H1 (cell line): Measurements from ENCODE around the gene TSC22D1. TPM values are rescaled to one million over a fixed set of nuclear protein-coding genes. Genes with fewer than 3 reads are reported as not detected.

Experiments
- CTCF ChIA-PET: fragments of 300-600 bp; sonication (Branson Sonifier 250); formaldehyde crosslinking; loops from one replicate; lab custom pipeline; 2021; ENCODE audit not compliant: partially characterized antibody; lab: Charles Lee
- POLR2A ChIA-PET: fragments of 300-600 bp; sonication (Branson Sonifier 250); formaldehyde crosslinking; loops from one replicate; lab custom pipeline; 2021; ENCODE audit warnings: inconsistent platforms; ENCODE audit not compliant: partially characterized antibody; lab: Charles Lee
- DNase-seq, 2 experiments: peaks; one replicate each; pipeline versions ENCODE4 v3.0.0 to v3.0.0-alpha.2; 2010 to 2022; ENCODE audit warnings: low spot score in 2 of 2, low read depth in 1 of 2, mixed read lengths in 1 of 2
- FAIRE-seq: peaks from 2 replicates; lab custom pipeline; 2011; peaks lifted over from hg19 to GRCh38; lab: Jason Lieb, UNC
- H2AFZ ChIP-seq: 2 replicates; pipeline ENCODE4 v1.8.1; 2012; ENCODE audit warnings: low read length, inconsistent platforms
- H2AK5ac ChIP-seq: 2 replicates; pipeline ENCODE4 v1.6.1; 2013; ENCODE audit warnings: low read depth, low read length
- H2BK120ac ChIP-seq: replicated peaks from 2 replicates; pipeline ENCODE3; 2013; ENCODE audit warnings: low read depth, low read length, inconsistent platforms
- H2BK12ac ChIP-seq: 2 replicates; pipeline ENCODE4 v1.6.1; 2013; ENCODE audit warnings: low read depth, low read length
- H2BK15ac ChIP-seq: 2 replicates; pipeline ENCODE4 v1.6.1; 2013; ENCODE audit warnings: low read length
- H2BK20ac ChIP-seq: 2 replicates; pipeline ENCODE4 v1.6.1; 2013; ENCODE audit warnings: low read length
- H2BK5ac ChIP-seq: 2 replicates; pipeline ENCODE4 v1.6.1; 2013; ENCODE audit warnings: low read depth, low read length
- H3K14ac ChIP-seq: 2 replicates; pipeline ENCODE4 v1.6.1; 2013; ENCODE audit warnings: inconsistent platforms; ENCODE audit not compliant: insufficient read length
- H3K18ac ChIP-seq: 2 replicates; pipeline ENCODE4 v1.6.1; 2013; ENCODE audit warnings: low read length; ENCODE audit errors: extremely low read depth
- H3K23ac ChIP-seq: 2 replicates; pipeline ENCODE4 v1.6.1; 2013; ENCODE audit warnings: inconsistent platforms; ENCODE audit not compliant: insufficient read length
- H3K23me2 ChIP-seq: 2 replicates; pipeline ENCODE4 v1.6.1; 2013; ENCODE audit warnings: low read depth, low read length
- H3K27ac ChIP-seq: 2 replicates; pipeline ENCODE4 v1.6.1; 2011; ENCODE audit warnings: low read depth, low read length, inconsistent platforms
- H3K27me3 ChIP-seq, 4 experiments: replicated peaks in 1 of 4; 1 replicate in 1 of 4; 2 replicates in 3 of 4; pipeline versions ENCODE4 v1.6.1 to v1.8.1; 2011 to 2013; ENCODE audit warnings: low read length in 3 of 4, mild to moderate bottlenecking in 3 of 4, inconsistent platforms in 2 of 4, mixed read lengths in 2 of 4, moderate library complexity in 1 of 4; ENCODE audit not compliant: control insufficient read depth in 3 of 4, insufficient read depth in 3 of 4; ENCODE audit errors: extremely low read depth in 1 of 4
- H3K36me3 ChIP-seq, 4 experiments: 2 replicates each; pipeline versions ENCODE4 v1.6.1 to v1.8.1; 2011 to 2013; ENCODE audit warnings: mild to moderate bottlenecking in 4 of 4, low read length in 3 of 4, moderate library complexity in 2 of 4, control low read depth in 1 of 4, inconsistent platforms in 1 of 4; ENCODE audit not compliant: insufficient read depth in 4 of 4, control insufficient read depth in 2 of 4
- H3K4ac ChIP-seq: replicated peaks from 2 replicates; pipeline ENCODE3; 2013; ENCODE audit warnings: low read length, low read depth, mixed read lengths, inconsistent platforms; ENCODE audit not compliant: insufficient read length
- H3K4me1 ChIP-seq, 4 experiments: replicated peaks in 1 of 4; 1 replicate in 1 of 4; 2 replicates in 3 of 4; pipeline versions ENCODE4 v1.6.1 to v1.8.1; 2011 to 2013; ENCODE audit warnings: low read length in 3 of 4, inconsistent platforms in 2 of 4, mixed read lengths in 1 of 4; ENCODE audit not compliant: insufficient read depth in 4 of 4, control insufficient read depth in 3 of 4
- H3K4me2 ChIP-seq, 2 experiments: 2 replicates each; pipeline versions ENCODE4 v1.6.1 to v1.8.1; 2011 to 2013; ENCODE audit warnings: low read depth in 2 of 2, low read length in 2 of 2, control low read depth in 1 of 2, inconsistent platforms in 1 of 2, mild to moderate bottlenecking in 1 of 2; ENCODE audit not compliant: insufficient read depth in 1 of 2
- H3K4me3 ChIP-seq, 4 experiments: fragments of 200-600, 300-600 bp in 1 of 4; sonication (generic), shearing (Covaris generic), sonication (Bioruptor Twin) in 1 of 4; 2 replicates each; pipeline versions ENCODE4 v1.5.1 to v1.8.1; 2011 to 2016; ENCODE audit warnings: low read length in 4 of 4, low read depth in 3 of 4, control low read depth in 2 of 4, inconsistent platforms in 2 of 4, mild to moderate bottlenecking in 2 of 4, mixed read lengths in 1 of 4, moderate library complexity in 1 of 4; ENCODE audit not compliant: insufficient read depth in 2 of 4; ENCODE audit errors: extremely low read depth in 1 of 4
- H3K56ac ChIP-seq: replicated peaks from 2 replicates; pipeline ENCODE3; 2013; ENCODE audit warnings: low read depth, mild to moderate bottlenecking, mixed read lengths, low read length, inconsistent platforms; ENCODE audit not compliant: insufficient read length
- H3K79me1 ChIP-seq: 2 replicates; pipeline ENCODE4 v1.6.1; 2013; ENCODE audit warnings: low read depth, low read length, control low read depth
- H3K79me2 ChIP-seq, 2 experiments: 2 replicates each; pipeline versions ENCODE4 v1.6.1 to v1.8.1; 2012 to 2013; ENCODE audit warnings: low read length in 2 of 2, mild to moderate bottlenecking in 2 of 2, inconsistent platforms in 1 of 2; ENCODE audit not compliant: insufficient read depth in 2 of 2, control insufficient read depth in 1 of 2
- H3K9ac ChIP-seq, 4 experiments: replicated peaks in 1 of 4; 1 replicate in 1 of 4; 2 replicates in 3 of 4; pipeline versions ENCODE4 v1.6.1 to v1.8.1; 2011 to 2013; ENCODE audit warnings: low read depth in 3 of 4, low read length in 3 of 4, control low read depth in 2 of 4, mild to moderate bottlenecking in 2 of 4, moderate library complexity in 2 of 4, inconsistent platforms in 1 of 4; ENCODE audit errors: extremely low read depth in 1 of 4
- H3K9me3 ChIP-seq, 2 experiments: 2 replicates each; pipeline versions ENCODE4 v1.6.1 to v1.8.1; 2012 to 2013; ENCODE audit warnings: mild to moderate bottlenecking in 2 of 2, moderate library complexity in 2 of 2, control low read depth in 1 of 2, inconsistent platforms in 1 of 2, low read depth in 1 of 2, low read length in 1 of 2, mixed read lengths in 1 of 2; ENCODE audit not compliant: insufficient read depth in 2 of 2
- H4K20me1 ChIP-seq, 2 experiments: replicated peaks in 1 of 2; 2 replicates each; pipeline versions ENCODE3 to v1.8.1; 2011 to 2013; ENCODE audit warnings: inconsistent platforms in 2 of 2, low read length in 2 of 2, mild to moderate bottlenecking in 1 of 2; ENCODE audit not compliant: insufficient read depth in 2 of 2, control insufficient read depth in 1 of 2
- H4K5ac ChIP-seq: 2 replicates; pipeline ENCODE4 v1.6.1; 2013; ENCODE audit warnings: low read length, low read depth, mixed read lengths, inconsistent platforms; ENCODE audit not compliant: insufficient read length
- H4K8ac ChIP-seq: 2 replicates; pipeline ENCODE4 v1.8.0; 2013; ENCODE audit warnings: mild to moderate bottlenecking, moderate library complexity, low read length, inconsistent platforms; ENCODE audit not compliant: insufficient read depth; ENCODE audit errors: extremely low read depth
- H4K91ac ChIP-seq: replicated peaks from 2 replicates; pipeline ENCODE3; 2013; ENCODE audit warnings: low read length, mixed read lengths, inconsistent platforms; ENCODE audit not compliant: insufficient read length
- CEBPB ChIP-seq: IDR thresholded peaks from 2 replicates; pipeline ENCODE4 v1.6.1; 2012; ENCODE audit warnings: low read depth, low read length
- CREB1 ChIP-seq: IDR thresholded peaks from 2 replicates; pipeline ENCODE4 v1.6.1; 2012; ENCODE audit warnings: inconsistent platforms
- CTBP2 ChIP-seq: IDR thresholded peaks from 2 replicates; pipeline ENCODE4 v1.7.0; 2011; ENCODE audit warnings: borderline replicate concordance, mild to moderate bottlenecking, moderate library complexity, mixed read lengths, low read length; ENCODE audit not compliant: insufficient read depth, insufficient read length
- EGR1 ChIP-seq: IDR thresholded peaks from 2 replicates; pipeline ENCODE4 v1.6.1; 2011; ENCODE audit warnings: low read depth, low read length, borderline replicate concordance
- FOSL1 ChIP-seq: IDR thresholded peaks from 2 replicates; pipeline ENCODE4 v1.6.1; 2011; ENCODE audit warnings: mild to moderate bottlenecking, low read depth, low read length, moderate library complexity; ENCODE audit not compliant: insufficient read depth
- GABPA ChIP-seq: IDR thresholded peaks from 2 replicates; pipeline ENCODE4 v1.6.1; 2011; ENCODE audit warnings: mild to moderate bottlenecking, low read length, moderate library complexity, borderline replicate concordance; ENCODE audit not compliant: insufficient read depth
- HDAC6 ChIP-seq: IDR thresholded peaks from one replicate; pipeline ENCODE4 v1.7.1; 2012; ENCODE audit warnings: low read depth, mild to moderate bottlenecking, inconsistent platforms, low read length, moderate library complexity
- POLR2A ChIP-seq, 2 experiments: IDR thresholded peaks; 1 replicate in 1 of 2; 2 replicates in 1 of 2; pipeline ENCODE4 v1.6.1; 2011; ENCODE audit warnings: low read depth in 2 of 2, low read length in 2 of 2, mild to moderate bottlenecking in 2 of 2; ENCODE audit errors: control extremely low read depth in 1 of 2
- RNF2 ChIP-seq: fragments of 200-900, 300-1000 bp; sonication (generic); IDR thresholded peaks from 2 replicates; pipeline ENCODE4 v1.7.1; 2016; ENCODE audit warnings: borderline replicate concordance, low read depth, mild to moderate bottlenecking, antibody characterized with exemption, low read length; ENCODE audit not compliant: poor library complexity, severe bottlenecking; ENCODE audit errors: missing control alignments
- SIX5 ChIP-seq: IDR thresholded peaks from 2 replicates; pipeline ENCODE4 v1.6.1; 2011; ENCODE audit warnings: mild to moderate bottlenecking, low read depth, low read length
- SP4 ChIP-seq: IDR thresholded peaks from 2 replicates; pipeline ENCODE4 v1.6.1; 2012; ENCODE audit warnings: low read length, inconsistent platforms
- SRF ChIP-seq: IDR thresholded peaks from 2 replicates; pipeline ENCODE4 v1.6.1; 2011; ENCODE audit warnings: mild to moderate bottlenecking, low read depth, low read length, moderate library complexity
- USF2 ChIP-seq: IDR thresholded peaks from 2 replicates; pipeline ENCODE4 v1.6.1; 2011; ENCODE audit warnings: low read length, improper control_type of control experiment
- WGBS, 2 experiments: shearing (Covaris generic) in 1 of 2; methylation state at CpG; one replicate each; pipeline versions ENCODE4 v1.1.6 to v1.1.7; 2013 to 2015; ENCODE audit warnings: low lambda C conversion rate in 2 of 2, mixed read lengths in 2 of 2, inconsistent platforms in 1 of 2, low coverage in 1 of 2, missing lambda C conversion rate in 1 of 2; ENCODE audit not compliant: insufficient replicate concordance in 2 of 2, insufficient coverage in 1 of 2, insufficient read length in 1 of 2; ENCODE audit errors: extremely low coverage in 1 of 2, missing lambda C conversion rate in 1 of 2; 5-methylcytosine and 5-hydroxymethylcytosine counted together
- polyA plus RNA-seq, 7 experiments: library from polyadenylated mRNA; depleted of rRNA in 3 of 7; stranded (reverse) in 5 of 7; unstranded in 2 of 7; fragments of >200 nt in 5 of 7; fragments of 200-250 nt in 2 of 7; gene quantifications; 1 replicate in 5 of 7; 2 replicates in 1 of 7; 4 replicates in 1 of 7; pipeline versions ENCODE4 v1.2.1 to v1.2.3, GENCODE V29; 2011 to 2013; ENCODE audit warnings: missing spikeins in 2 of 7, mixed read lengths in 2 of 7
- total RNA-seq: library from RNA; stranded (reverse); fragmentation: NEBNext Ultra II Directional; extraction: Animal tissue kit (Norgen Biotek cat#: 25700); gene quantifications from 2 replicates; pipeline ENCODE4 v1.2.1, GENCODE V29; 2021

Gene TSC22D1
- total and polyA plus RNA-seq, 2 of the 8 experiments (the other 6 are each of a cell fraction or from before 2014, with no cell fraction given): 52.6 to 80.9 TPM

GRCh38 chr13:44410328-44410859 lies 165.7 kb downstream of the TSC22D1 start:
- FAIRE-seq: no peak
- CTCF ChIA-PET: interaction anchor here (0.9 to 1.6 kb wide), 3 partner anchors 10 to 28 kb away, joined by 3 to 5 read pairs (median 4); no protein-coding TSS in a partner anchor
- TF ChIP-seq CTBP2: no peak
- no peak for TF ChIP-seq GABPA
- TF ChIP-seq CEBPB: no peak
- no peak for TF ChIP-seq SRF
- TF ChIP-seq POLR2A (IDR thresholded peaks at IDR 0.05; ENCODE audit: control extremely low read depth in 1 of 2, low read depth in 2 of 2, low read length in 2 of 2): no peak
- TF ChIP-seq EGR1: no peak
- TF ChIP-seq USF2: no peak
- no peak for TF ChIP-seq CREB1
- no peak for TF ChIP-seq FOSL1
- no peak for TF ChIP-seq SIX5
- no peak for TF ChIP-seq RNF2
- TF ChIP-seq HDAC6: no peak
- TF ChIP-seq SP4: no peak

More at GRCh38 chr13:44410328-44410859, 165.7 kb downstream of the TSC22D1 start:
- no peak overlapping the region for H2BK5ac ChIP-seq
- H4K8ac ChIP-seq: no peak overlapping the region
- H2BK12ac ChIP-seq: no peak overlapping the region
- H3K4me2 ChIP-seq: no peak overlapping the region
- no peaks in the 10 kb centered on the region for H3K79me2 ChIP-seq
- POLR2A ChIA-PET: interaction anchor here (11.1 kb wide), 1 partner anchor 22 kb away, joined by 125 read pairs; no protein-coding TSS in a partner anchor
- H2BK15ac ChIP-seq: no peak overlapping the region
- H4K91ac ChIP-seq: no peak overlapping the region
- H3K14ac ChIP-seq: no peak overlapping the region
- H4K5ac ChIP-seq: no peak overlapping the region
- H3K4me3 ChIP-seq: no peak overlapping the region
- no peak overlapping the region for H3K4ac ChIP-seq
- peaks cover 8 to 17% (median 13%) of the 10 kb centered on the region in 4 experiments for H3K4me1 ChIP-seq
- 80% methylated on average over 6 of the region's 6 CpGs; no CpG with 5 or more reads in 1 of the 2 experiments for WGBS, 2 experiments
- H2BK20ac ChIP-seq: no peak overlapping the region
- no peaks in the 10 kb centered on the region; the same call in 1 of the 2 replicates for H3K23me2 ChIP-seq
- H2BK120ac ChIP-seq: no peak overlapping the region
- H3K79me1 ChIP-seq: no peaks in the 10 kb centered on the region
- no peak overlapping the region for H2AFZ ChIP-seq
- no peaks in the 10 kb centered on the region; a peak in 1 of 4 replicates for H3K9me3 ChIP-seq
- no peak for DNase-seq
- no peaks in the 10 kb centered on the region for H3K36me3 ChIP-seq
- no peaks in the 10 kb centered on the region for H4K20me1 ChIP-seq
- no peak overlapping the region for H3K18ac ChIP-seq
- no peak overlapping the region for H3K27ac ChIP-seq
- no peaks in the 10 kb centered on the region for H3K27me3 ChIP-seq
- no peak overlapping the region for H3K56ac ChIP-seq
- H3K9ac ChIP-seq: no peak overlapping the region
- no peak overlapping the region for H3K23ac ChIP-seq
- peak overlapping the region; percentile 72; the same call in 1 of the 2 replicates for H2AK5ac ChIP-seq
